SKM-1 treated with dmso at 0.1 percent for 144 hours (cell line): ENCODE data around the gene IRS2.

Experiments used
- DNase-seq: peaks from one replicate; lab custom pipeline; 2025; ENCODE audit not compliant: unreplicated experiment; lab: John Stamatoyannopoulos, UW

IRS2 gene

DNA sequence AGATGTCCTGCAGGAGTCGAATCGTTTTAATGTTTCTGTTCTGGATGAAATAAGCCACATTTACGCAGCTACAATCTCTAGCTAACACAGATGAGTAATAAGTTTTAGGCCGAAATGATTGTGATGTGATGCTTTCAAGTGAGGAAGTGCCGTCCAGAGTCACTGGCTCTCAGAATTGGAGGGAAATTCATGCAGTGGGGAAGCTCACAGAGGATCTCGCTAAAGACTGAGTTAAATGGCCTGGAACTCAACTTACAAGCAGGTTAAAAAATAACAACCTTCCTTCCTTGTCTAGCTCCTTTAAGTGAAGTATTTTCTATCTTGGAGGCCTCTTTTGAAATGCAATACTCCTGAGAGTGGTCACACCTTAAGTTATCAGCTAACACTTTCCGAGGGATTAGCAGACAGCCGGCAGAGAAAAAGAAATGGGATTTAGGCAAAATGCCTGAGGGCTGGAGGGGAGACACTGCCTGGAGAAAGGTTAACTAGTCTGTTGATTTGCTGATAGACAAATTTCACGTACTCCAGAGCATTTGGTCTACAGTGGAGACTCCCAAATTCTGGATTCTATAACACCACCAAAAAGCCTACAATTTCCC lies 74.2 kb downstream of the IRS2 start:
- DNase-seq: no peak

DNA sequence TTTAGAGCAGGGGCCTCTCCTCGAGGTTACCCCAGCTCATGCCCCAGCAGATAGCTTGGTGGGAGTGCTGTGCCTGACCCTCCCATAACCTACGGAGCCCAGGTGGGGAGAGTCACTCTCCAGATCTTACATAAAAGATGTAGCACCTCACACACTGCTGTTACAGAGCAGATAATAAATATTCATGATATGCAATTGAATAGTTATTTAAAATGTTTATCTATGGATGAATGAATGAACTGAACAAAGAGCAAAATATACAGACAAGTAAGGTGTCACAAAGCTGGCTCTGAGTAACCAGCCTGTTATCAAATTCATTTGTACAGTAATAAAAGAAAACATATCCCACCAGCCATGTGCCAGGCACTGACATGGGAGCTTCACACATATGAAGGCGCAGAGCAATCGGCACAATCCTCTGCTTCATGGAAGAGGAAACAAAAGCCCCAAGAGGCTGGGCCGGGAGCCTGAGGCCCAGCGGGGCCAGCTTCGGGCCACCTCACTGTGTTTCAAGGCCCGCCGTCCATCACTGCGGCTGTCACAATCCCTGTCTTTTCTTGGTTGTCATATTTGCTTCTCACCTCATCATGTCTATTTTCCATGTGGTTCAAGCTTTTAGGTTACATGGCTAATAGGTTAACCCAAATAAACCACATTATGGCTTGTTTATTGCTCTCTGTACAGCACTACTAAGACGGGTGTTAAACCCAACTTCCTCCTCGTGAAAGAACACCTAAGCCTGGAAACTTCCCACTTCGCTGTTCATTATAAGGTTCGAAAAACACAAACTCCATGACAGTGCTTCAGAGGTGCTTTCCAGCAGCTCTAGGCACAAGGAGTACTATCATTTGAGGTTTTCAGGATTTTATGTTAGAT lies 78.4 kb downstream of the IRS2 start:
- DNase-seq: no peak

DNA sequence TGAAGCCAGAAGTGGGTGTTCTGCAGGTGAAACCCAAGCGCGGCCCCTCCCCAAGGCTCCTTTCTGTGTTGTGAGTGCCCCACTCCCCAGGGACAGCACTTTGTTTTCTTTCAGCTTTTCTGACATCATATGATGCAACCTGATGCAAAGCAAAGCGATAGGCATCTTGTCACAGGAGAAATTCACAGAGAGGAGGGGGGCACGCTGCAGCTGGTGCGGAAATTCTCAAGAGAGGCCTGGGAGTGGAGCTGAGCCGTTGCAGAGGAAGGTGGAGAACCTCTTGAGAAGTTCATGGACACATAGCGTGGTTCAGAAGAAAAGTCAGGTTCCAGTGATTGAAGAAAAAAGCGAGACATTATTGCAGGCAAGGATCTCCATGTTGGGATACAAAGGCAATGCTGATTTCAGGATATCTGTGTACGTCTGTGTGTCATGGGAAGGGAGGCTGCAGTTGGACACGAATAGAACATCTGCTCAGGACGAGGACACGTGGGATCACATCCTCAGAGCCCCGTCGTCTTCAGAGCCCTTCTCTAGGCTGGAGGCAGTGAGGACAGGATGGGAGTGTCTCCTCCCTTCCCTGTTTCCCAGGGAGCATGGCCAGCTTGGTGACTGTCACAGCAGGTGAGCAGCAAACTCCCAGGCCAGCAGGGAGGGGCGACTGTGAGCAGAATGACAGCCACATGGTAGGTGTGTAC lies 79.2 kb downstream of the IRS2 start:
- DNase-seq: no peak

GRCh38 chr13:109706015-109706715 lies 80.2 kb downstream of the IRS2 start:
- DNase-seq: no peak

DNA sequence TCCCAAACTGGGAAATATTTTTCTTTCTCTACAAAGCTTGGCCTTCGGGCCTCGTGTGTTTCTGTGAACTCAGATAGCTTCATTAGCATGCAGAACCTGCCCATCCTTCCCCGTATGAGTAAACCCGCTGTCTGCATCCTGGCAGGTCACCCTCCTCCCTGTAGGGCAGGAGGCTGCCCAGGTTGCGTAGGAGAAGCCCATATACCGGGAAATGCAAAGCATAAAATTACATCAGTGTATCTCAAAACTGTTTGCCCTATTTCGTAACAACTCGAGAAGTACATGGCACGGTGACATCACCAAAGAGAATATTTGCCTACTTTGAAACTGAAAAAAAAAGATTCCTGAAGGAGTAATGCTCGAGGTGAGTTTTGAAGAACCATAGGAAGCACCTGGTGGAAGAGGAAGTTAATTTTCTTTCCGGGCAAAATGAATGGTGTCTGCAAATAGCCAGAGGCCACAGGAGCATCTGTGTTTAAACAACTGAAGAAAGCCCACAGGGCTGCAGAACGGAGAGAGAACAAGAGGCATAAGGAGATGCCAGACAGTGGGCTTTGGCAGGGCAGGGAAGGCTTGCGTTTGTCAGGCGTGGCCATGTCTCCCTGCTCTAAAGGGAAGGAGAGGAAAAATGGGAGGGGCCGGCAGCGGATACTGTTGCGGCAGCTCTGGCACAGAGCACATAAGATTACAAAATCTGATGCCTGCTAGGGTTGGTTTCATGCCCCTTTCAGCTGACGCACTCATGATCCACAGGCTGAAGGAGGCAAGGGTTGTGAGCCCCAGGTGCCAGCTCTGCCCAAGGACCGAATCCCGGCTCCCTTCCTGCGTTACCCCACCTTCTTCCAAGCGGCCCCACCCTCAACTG lies 81.4 kb downstream of the IRS2 start:
- peak; percentile 78 for DNase-seq

GRCh38 chr13:109703250-109703649 lies 83.1 kb downstream of the IRS2 start:
- DNase-seq: no peak
